HepG2 (cell line): Measurements from ENCODE around the gene ESRP2. TPM values are rescaled to one million over a fixed set of nuclear protein-coding genes. Genes with fewer than 3 reads are reported as not detected.

Source experiments
- ATF7-NPFF ChIP-seq: sonication (generic); formaldehyde crosslinking; IDR thresholded peaks from 2 replicates; pipeline ENCODE4 v1.8.1; 2023; ENCODE audit warnings: mild to moderate bottlenecking, low read depth, missing genetic modification reagents, moderate library complexity
- HDAC1 ChIP-seq: sonication (generic); formaldehyde crosslinking; IDR thresholded peaks from 2 replicates; pipeline ENCODE4 v1.5.1; 2020; ENCODE audit warnings: mild to moderate bottlenecking, missing genetic modification reagents
- HNRNPH1 ChIP-seq: fragments of 200-400 bp; formaldehyde crosslinking; optimal IDR thresholded peaks from 2 replicates; pipeline ENCODE3; 2017; ENCODE audit warnings: mild to moderate bottlenecking, low read depth, low read length
- IKZF1 ChIP-seq: fragments of 450-650 bp; IDR thresholded peaks from 2 replicates; pipeline ENCODE4 v1.7.1; 2016
- KDM5B ChIP-seq: sonication (generic); formaldehyde crosslinking; IDR thresholded peaks from 2 replicates; pipeline ENCODE4 v1.4.0; 2020; ENCODE audit warnings: missing genetic modification reagents, mild to moderate bottlenecking, borderline replicate concordance
- MATR3 ChIP-seq: sonication (generic); formaldehyde crosslinking; IDR thresholded peaks from 2 replicates; pipeline ENCODE4 v1.4.0; 2020; ENCODE audit warnings: missing genetic modification reagents
- MLXIP ChIP-seq: sonication (generic); formaldehyde crosslinking; IDR thresholded peaks from 2 replicates; pipeline ENCODE4 v1.9.0; 2021; ENCODE audit warnings: missing genetic modification reagents, borderline replicate concordance
- SP1 ChIP-seq, 2 experiments: fragments of 450-650 bp in 1 of 2; sonication (generic) in 1 of 2; formaldehyde crosslinking in 1 of 2; IDR thresholded peaks; 2 replicates each; pipeline versions ENCODE4 v1.4.0 to v1.6.1; 2016 to 2020; ENCODE audit warnings: missing genetic modification reagents in 1 of 2
- TBX3 ChIP-seq: fragments of 450-650 bp; IDR thresholded peaks from 2 replicates; pipeline ENCODE4 v1.6.1; 2017; ENCODE audit warnings: antibody characterized with exemption, mild to moderate bottlenecking, inconsistent platforms, borderline replicate concordance
- TCF7 ChIP-seq: sonication (generic); IDR thresholded peaks from 2 replicates; pipeline ENCODE4 v1.6.1; 2016; ENCODE audit warnings: antibody characterized with exemption, low read depth
- U2AF2 ChIP-seq: fragments of 200-400 bp; formaldehyde crosslinking; IDR thresholded peaks from 2 replicates; pipeline ENCODE4 v1.6.1; 2017; ENCODE audit warnings: low read depth, mild to moderate bottlenecking, low read length
- ZBTB2 ChIP-seq: sonication (generic); formaldehyde crosslinking; IDR thresholded peaks from 2 replicates; pipeline ENCODE4 v1.8.0; 2022; ENCODE audit warnings: low read depth, missing genetic modification reagents
- ZNF124 ChIP-seq: sonication (generic); formaldehyde crosslinking; IDR thresholded peaks from 2 replicates; pipeline ENCODE4 v1.4.0; 2020; ENCODE audit warnings: missing genetic modification reagents
- ZNF772 ChIP-seq: sonication (generic); formaldehyde crosslinking; IDR thresholded peaks from 2 replicates; pipeline ENCODE4 v1.5.0; 2020; ENCODE audit warnings: mild to moderate bottlenecking, missing genetic modification reagents
- ZNF790 ChIP-seq: sonication (generic); formaldehyde crosslinking; IDR thresholded peaks from 2 replicates; pipeline ENCODE4 v1.8.0; 2022; ENCODE audit warnings: missing genetic modification reagents, mild to moderate bottlenecking, borderline replicate concordance
- polyA plus RNA-seq, 8 experiments: library from polyadenylated mRNA; depleted of rRNA in 3 of 8; stranded (reverse) in 7 of 8; unstranded in 1 of 8; fragments of >200 nt; fragmentation: Illumina TruSeq in 4 of 8; extraction: Trizol in 4 of 8; gene quantifications; 2 replicates each; pipeline versions ENCODE4 v1.2.1 to v1.2.3, GENCODE V29; 2011 to 2016; ENCODE audit warnings: low read depth in 4 of 8, missing spikeins in 1 of 8, mixed read lengths in 1 of 8; ENCODE audit not compliant: insufficient read depth in 1 of 8
- total RNA-seq, 5 experiments: library from RNA; depleted of rRNA; stranded (reverse); fragments of >200 nt; fragmentation: Illumina TruSeq; extraction: Trizol; gene quantifications; 2 replicates each; pipeline ENCODE4 v1.2.3, GENCODE V29; 2016; ENCODE audit warnings: low read depth in 1 of 5
- TF ChIP-seq, protein P1 (sequence below): sonication (generic); formaldehyde crosslinking; IDR thresholded peaks from 2 replicates; pipeline ENCODE4 v1.4.0; 2020; ENCODE audit warnings: missing genetic modification reagents, borderline replicate concordance
- TF ChIP-seq, protein P2 (sequence below): sonication (generic); formaldehyde crosslinking; IDR thresholded peaks from 2 replicates; pipeline ENCODE4 v1.4.0; 2020; ENCODE audit warnings: mild to moderate bottlenecking, missing genetic modification reagents
- TF ChIP-seq, protein P3 (sequence below): sonication (generic); formaldehyde crosslinking; IDR thresholded peaks from 2 replicates; pipeline ENCODE4 v1.4.0; 2020; ENCODE audit warnings: missing genetic modification reagents

The ESRP2 gene
- total and polyA plus RNA-seq, 2 of the 13 experiments (the other 11 are each of a cell fraction or from before 2014, with no cell fraction given): 21.1 to 32.4 TPM

- TF ChIP-seq, protein P1, sequence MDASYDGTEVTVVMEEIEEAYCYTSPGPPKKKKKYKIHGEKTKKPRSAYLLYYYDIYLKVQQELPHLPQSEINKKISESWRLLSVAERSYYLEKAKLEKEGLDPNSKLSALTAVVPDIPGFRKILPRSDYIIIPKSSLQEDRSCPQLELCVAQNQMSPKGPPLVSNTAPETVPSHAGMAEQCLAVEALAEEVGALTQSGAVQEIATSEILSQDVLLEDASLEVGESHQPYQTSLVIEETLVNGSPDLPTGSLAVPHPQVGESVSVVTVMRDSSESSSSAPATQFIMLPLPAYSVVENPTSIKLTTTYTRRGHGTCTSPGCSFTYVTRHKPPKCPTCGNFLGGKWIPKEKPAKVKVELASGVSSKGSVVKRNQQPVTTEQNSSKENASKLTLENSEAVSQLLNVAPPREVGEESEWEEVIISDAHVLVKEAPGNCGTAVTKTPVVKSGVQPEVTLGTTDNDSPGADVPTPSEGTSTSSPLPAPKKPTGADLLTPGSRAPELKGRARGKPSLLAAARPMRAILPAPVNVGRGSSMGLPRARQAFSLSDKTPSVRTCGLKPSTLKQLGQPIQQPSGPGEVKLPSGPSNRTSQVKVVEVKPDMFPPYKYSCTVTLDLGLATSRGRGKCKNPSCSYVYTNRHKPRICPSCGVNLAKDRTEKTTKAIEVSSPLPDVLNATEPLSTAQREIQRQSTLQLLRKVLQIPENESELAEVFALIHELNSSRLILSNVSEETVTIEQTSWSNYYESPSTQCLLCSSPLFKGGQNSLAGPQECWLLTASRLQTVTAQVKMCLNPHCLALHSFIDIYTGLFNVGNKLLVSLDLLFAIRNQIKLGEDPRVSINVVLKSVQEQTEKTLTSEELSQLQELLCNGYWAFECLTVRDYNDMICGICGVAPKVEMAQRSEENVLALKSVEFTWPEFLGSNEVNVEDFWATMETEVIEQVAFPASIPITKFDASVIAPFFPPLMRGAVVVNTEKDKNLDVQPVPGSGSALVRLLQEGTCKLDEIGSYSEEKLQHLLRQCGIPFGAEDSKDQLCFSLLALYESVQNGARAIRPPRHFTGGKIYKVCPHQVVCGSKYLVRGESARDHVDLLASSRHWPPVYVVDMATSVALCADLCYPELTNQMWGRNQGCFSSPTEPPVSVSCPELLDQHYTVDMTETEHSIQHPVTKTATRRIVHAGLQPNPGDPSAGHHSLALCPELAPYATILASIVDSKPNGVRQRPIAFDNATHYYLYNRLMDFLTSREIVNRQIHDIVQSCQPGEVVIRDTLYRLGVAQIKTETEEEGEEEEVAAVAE (CRISPR knock-in tag): peak; percentile 62; the same call in 1 of the 2 replicates
- TF ChIP-seq HNRNPH1: no peak
- TF ChIP-seq ATF7-NPFF (CRISPR knock-in tag): no peak
- TF ChIP-seq HDAC1: peak; percentile 94
- peak; percentile 86 for TF ChIP-seq TBX3
- TF ChIP-seq ZNF124 (CRISPR knock-in tag): peak; percentile 65; the same call in 1 of the 2 replicates
- peak; percentile 100 for TF ChIP-seq TCF7
- TF ChIP-seq, protein P2, sequence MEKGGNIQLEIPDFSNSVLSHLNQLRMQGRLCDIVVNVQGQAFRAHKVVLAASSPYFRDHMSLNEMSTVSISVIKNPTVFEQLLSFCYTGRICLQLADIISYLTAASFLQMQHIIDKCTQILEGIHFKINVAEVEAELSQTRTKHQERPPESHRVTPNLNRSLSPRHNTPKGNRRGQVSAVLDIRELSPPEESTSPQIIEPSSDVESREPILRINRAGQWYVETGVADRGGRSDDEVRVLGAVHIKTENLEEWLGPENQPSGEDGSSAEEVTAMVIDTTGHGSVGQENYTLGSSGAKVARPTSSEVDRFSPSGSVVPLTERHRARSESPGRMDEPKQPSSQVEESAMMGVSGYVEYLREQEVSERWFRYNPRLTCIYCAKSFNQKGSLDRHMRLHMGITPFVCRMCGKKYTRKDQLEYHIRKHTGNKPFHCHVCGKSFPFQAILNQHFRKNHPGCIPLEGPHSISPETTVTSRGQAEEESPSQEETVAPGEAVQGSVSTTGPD (CRISPR knock-in tag): no peak
- TF ChIP-seq MATR3: no peak
- TF ChIP-seq, protein P3, sequence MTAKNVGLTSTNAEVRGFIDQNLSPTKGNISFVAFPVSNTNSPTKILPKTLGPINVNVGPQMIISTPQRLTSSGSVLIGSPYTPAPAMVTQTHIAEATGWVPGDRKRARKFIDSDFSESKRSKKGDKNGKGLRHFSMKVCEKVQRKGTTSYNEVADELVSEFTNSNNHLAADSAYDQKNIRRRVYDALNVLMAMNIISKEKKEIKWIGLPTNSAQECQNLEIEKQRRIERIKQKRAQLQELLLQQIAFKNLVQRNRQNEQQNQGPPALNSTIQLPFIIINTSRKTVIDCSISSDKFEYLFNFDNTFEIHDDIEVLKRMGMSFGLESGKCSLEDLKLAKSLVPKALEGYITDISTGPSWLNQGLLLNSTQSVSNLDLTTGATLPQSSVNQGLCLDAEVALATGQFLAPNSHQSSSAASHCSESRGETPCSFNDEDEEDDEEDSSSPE (CRISPR knock-in tag): peak; percentile 60; the same call in 1 of the 2 replicates
- no peak for TF ChIP-seq IKZF1
- TF ChIP-seq MLXIP (CRISPR knock-in tag): no peak
- no peak for TF ChIP-seq ZNF790
- TF ChIP-seq ZBTB2 (CRISPR knock-in tag): no peak
- peak; percentile 80; the same call in 1 of the 2 replicates for TF ChIP-seq ZNF772 (CRISPR knock-in tag)
- TF ChIP-seq SP1 (IDR thresholded peaks at IDR 0.05): no peak
- peak; percentile 51 for TF ChIP-seq SP1 (CRISPR knock-in tag; IDR thresholded peaks at IDR 0.05)
- TF ChIP-seq U2AF2: no peak
- TF ChIP-seq KDM5B (CRISPR knock-in tag): no peak
These were observed 45.6 kb upstream of the ESRP2 start (continued) for GRCh38 chr16:68281368-68282063.
